ENCODE data around the gene LRRC17.

LRRC17 gene

DNA sequence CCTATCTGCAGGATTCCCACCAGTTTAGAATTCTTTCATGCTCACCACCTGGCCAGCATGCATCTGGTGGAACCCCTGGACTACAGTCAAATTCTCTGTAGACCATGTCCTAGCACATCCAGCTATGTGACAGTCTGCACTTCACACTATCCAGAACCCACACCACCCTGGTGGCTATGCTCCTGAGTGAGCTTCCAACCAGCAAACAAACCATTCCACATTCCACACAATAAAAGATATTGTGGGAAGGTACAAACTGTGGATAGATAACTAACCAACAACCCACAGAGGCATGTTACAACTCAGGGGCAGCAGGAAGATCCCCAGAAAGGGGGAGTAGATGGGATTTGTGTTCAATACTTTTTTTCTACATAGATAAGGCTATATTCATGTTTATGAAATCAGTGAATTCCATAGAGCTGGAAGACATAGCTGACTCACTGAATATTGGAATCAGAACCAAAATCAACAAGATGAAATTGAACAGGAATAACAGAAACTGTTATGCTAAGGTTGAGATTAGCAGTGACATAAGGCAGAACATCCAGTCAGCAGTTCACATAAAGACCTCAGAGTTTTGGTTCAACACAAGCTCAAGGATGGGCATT, 72.5 kb downstream of the LRRC17 start:
- no peak for DNase-seq (ENCODE audit: low read depth, low spot score)

DNA sequence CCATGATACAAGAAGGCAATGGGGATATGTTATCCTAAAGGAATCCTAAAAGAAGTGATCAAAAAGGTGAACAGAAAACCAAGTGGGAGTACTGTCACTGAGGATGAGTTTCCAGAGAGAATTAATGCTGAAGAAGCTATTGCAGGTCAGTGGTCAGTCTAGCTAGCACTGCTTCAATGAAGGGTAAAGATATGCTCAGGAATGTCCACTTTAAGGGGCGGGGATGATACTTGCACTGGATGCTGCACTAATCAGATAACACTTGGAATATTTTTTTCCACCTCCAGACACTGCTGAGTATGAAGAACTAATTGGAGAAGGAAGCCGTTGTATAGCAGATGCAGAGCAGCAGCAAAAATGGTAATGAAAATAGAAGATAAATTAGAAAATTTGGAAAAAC, 75.3 kb downstream of the LRRC17 start:
- no peak for DNase-seq (ENCODE audit: low read depth, low spot score)

DNA sequence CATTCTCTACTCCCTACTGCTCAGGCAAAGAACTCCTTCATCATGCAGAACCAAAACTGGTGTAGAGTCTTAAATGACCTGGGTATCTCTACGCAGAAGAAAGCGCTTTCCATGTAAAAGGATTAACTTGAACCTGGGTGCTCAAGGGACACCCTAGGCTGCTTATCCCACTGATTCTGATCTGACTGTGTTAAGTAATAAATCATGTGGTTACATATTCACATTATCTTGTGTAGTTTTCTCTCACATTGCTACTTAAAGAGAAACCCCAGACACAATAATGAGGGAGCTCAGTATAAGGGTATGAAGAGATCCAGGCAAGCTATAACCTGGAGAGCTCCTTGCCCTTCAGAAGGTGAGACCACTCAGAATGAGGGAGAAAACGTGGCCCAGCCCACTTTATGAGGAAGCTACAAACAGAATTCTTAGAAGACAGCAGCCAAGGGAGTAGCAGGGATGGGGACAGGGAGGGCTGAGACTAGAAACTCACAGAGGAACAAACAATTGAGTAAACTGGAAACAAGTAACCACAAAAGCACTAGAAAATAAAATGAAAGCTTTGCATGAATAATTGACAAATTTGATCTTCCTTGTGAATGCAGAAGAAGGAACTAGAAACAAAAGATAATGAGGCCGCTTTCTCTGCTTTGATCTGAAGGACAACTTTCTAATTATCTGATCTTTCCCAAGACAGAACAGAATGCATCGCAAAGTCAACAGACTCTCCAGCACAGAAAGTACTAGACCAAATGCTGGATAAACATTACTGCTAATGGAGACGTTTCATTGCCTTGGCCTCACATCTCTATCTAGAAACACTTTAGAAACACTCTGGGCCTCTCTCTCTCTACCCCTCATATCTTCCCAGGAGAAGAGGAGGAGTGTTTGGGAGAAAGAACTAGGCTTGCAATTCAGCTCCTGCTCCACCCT, 76.1 kb downstream of the LRRC17 start:
- no peak for DNase-seq (ENCODE audit: low read depth, low spot score)

DNA sequence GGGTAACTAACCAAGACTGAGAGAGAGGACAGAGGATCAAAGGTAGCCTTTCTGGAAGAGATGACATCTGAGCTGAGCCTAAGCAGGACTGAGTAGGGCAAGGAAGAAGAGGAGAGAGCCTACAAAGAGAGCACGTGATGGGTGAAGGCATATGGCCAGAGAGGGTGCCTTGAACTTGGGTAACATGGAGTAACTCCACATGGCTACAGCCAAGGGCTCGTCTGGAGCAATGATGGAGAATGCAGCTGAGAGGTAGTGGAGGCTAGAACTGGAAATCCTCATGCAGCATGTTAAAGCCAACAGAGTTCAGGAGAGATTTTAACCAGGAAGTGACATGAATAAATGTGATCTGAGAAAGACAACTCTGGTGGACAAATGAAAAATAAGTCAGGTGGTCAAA, 77.8 kb downstream of the LRRC17 start:
- no peak for DNase-seq (ENCODE audit: low read depth, low spot score)

DNA sequence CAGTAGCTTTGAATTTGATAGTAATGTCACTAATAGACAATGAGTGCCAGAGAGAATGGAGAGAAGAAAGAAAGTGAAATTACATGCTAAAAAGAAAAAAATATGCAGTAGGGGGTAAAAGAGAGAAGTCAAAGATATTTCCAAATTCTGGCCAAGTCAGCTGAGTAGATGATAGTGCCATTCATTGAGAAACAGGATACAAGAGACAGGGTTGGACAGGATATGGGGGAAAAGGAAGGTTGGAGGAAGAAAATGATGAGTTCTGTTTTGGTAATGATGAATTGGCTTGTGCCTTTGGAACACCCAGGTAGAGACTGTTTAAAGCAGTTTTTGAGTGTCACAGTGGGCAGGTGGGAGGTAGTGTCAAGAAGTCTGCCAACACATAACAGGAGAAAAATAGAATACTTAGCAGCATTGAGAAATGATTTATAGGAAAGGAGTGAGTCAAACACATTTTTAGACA, 78.3 kb downstream of the LRRC17 start:
- no peak for DNase-seq (ENCODE audit: low read depth, low spot score)

DNA sequence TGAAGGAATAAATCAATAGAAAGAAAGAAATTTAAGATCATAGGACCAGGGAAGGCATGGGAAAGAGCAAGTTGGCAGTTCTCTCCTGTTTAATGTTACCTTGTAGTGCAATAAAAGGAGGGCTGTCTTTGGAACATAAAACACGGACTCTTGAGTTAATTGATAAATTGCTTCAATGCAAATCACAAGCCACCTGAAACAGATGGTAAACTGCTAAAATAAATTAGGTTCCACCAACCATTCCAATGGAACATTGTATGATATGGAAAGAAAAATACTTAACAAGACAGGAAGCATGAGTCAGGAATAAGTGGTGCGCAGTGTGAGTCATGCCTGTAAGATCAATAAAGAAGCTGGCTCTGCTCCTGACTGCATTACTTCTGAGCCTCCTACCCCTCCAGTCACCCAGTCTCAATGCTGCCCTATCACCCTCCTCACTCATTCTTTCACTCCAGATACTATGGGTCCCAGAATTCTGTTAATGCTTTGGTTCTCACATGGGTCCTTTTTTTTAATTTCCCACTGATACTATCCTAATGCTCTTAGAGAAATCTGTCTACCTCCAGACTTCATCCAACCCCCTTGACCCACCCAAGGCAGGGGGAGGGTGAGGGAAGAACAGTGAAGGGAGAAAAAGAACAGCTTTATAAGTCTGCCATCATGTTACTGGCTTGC, 78.9 kb downstream of the LRRC17 start:
- no peak for DNase-seq (ENCODE audit: low read depth, low spot score)

DNA sequence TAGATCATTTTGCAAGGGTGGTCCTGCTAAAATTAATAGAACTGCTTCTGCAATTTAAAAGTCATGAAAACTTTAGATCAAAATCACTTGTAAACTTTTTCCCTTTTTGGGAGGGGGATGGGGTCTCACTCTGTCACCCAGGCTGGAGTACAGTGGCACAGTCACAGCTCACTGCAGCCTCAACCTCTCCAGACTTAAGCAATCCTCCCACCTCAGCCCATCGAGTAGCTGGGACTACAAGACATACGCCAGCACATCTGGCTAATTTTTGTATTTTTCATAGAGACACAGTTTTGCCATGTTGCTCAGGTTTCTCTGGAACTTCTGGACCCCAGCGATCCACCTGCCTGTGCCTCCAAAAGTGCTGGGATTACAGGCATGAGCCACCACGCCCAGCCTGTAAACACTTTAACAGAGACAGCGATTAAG, 79.7 kb downstream of the LRRC17 start:
- DNase-seq (ENCODE audit: low read depth, low spot score), result no peak

DNA sequence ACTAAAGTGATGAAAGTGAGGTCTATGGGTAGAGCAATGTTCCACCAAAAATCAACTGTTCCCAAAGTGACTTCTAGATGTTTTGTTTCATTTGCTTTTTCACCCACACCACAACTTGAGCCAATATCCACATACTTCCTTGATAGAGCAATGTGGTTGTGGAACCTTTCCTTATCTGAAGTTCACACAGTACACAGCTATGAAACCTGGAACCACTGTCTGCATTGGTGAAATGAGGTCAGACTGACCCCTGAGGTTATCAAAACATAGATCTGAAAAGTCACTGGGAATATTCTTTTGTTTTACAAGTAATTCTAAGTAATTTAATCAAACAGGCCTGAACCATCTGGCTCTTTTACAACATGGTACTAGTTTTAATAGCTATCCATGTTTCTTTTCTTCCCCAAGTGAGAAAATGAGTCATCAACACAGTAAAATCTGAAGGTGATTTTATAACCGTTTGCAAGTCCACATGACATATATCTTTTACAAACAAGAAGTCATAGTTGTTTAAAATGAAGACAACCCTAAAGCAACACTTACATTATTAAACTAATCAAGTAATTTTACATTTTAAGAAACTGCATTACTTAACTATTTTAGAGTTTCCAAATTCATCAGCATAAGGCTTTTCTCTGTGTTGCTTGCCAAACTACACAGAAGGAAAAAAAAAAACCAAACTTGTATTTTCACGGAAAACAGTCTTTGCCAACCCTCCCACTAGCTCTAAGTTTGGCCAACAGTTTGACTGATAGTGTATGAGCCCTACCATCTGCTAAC, 80.3 kb downstream of the LRRC17 start:
- DNase-seq (ENCODE audit: low read depth, low spot score), result no peak

DNA sequence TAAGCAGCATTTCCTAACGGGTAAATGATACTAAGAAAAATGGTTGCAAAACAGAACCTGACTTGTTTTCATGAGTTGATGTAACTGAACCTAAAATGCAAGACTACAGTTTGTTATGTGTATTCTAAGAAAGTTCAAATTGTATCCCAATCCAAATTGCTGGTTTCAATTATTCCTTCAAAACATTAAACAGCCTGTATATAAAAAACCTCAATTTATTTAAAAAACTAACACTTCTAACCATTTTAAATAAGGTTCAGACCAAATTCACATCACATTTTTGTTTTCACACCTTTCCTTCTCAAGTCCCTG, 80.9 kb downstream of the LRRC17 start:
- no peak for DNase-seq (ENCODE audit: low read depth, low spot score)

DNA sequence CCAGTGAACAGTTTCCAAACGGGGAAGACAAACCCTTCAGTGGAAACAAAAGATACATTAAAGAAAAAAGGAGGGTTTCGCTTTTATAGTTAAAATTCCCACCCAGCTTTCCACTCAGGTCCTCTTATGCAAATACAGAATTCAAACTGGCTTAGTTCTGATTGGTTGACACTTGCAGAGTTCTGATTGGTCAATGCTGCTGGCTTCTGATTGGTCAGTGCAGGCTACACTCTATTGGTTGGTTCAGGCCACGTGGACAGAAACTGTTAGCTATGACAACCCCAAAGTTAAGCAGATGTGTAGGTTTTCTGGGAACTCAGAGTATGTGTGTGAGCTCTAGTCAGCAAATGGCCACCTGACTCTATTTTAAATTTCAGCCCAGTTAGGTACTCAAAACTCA, 81.8 kb downstream of the LRRC17 start:
- no peak for DNase-seq (ENCODE audit: low read depth, low spot score)

Measured in iPS DF 19.7 (cell line).